ENCODE measurements around the gene ZBED1.
"Not testable (repeated sequence)": the region's sequence is repeated elsewhere in the genome, so short reads cannot be mapped to it uniquely, and the experiment has no call there.

DNA sequence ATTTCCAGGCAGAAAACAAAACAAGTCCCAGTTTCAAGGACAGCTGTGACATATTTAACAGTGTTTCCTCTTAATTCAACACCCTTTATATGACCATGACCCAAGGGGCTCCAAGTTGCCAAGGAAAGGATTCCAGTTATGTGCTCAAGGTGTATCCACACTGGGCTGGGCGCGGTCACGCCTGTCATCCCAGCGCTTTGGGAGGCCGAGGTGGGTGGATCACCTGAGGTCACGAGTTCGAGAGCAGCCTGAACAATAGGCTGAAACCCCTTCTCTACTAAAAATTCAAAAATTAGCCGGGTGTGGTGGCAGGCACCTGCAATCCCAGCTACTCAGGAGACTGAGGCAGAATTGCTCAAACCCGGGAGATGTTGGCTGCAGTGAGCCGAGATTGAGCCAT is 29.6 kb downstream of the ZBED1 start:
- TF ChIP-seq, protein P1, sequence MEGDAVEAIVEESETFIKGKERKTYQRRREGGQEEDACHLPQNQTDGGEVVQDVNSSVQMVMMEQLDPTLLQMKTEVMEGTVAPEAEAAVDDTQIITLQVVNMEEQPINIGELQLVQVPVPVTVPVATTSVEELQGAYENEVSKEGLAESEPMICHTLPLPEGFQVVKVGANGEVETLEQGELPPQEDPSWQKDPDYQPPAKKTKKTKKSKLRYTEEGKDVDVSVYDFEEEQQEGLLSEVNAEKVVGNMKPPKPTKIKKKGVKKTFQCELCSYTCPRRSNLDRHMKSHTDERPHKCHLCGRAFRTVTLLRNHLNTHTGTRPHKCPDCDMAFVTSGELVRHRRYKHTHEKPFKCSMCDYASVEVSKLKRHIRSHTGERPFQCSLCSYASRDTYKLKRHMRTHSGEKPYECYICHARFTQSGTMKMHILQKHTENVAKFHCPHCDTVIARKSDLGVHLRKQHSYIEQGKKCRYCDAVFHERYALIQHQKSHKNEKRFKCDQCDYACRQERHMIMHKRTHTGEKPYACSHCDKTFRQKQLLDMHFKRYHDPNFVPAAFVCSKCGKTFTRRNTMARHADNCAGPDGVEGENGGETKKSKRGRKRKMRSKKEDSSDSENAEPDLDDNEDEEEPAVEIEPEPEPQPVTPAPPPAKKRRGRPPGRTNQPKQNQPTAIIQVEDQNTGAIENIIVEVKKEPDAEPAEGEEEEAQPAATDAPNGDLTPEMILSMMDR (conservative IDR thresholded peaks at IDR 0.05 in 1 of 2, IDR thresholded peaks at IDR 0.05 in 1 of 2; ENCODE audit: low read depth in 1 of 2, low read length in 2 of 2) = not testable (repeated sequence)
- TF ChIP-seq EZH2 (IDR thresholded peaks at IDR 0.05; ENCODE audit: low read length, missing control alignments) = not testable (repeated sequence)
